ENCODE data around the gene KNSTRN.

Gene KNSTRN

DNA sequence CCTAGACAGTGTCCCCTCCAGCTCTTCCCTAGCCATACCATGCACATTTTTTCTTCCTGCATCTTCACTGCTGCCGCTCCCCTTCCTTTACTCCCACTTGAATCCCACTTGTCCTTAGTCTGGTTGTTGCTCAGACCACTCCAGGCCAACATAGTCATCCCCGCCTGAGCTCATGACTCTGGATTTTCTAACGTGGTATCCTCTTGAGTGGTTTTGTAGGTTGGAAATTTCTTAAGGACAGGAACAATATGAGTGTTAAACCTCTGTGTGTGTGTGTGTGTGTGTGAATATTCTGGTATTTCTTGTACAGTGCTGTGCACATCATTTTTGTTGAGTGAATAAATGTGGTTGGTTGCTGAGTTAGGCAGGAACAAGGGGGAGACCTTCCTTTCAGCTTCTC, 61.3 kb downstream of the KNSTRN start:
- TF ChIP-seq CTCF (IDR thresholded peaks at IDR 0.05; ENCODE audit: borderline replicate concordance, extremely low read depth, low read length, poor library complexity, severe bottlenecking) (no peak), EZH2 (IDR thresholded peaks at IDR 0.05; ENCODE audit: borderline replicate concordance, low read depth, low read length, severe bottlenecking) (no peak)
- H3K36me3 ChIP-seq (ENCODE audit: insufficient read depth, low read length): no peaks in the 10 kb centered on the region
- peaks cover 54% of the 10 kb centered on the region for H4K20me1 ChIP-seq (ENCODE audit: insufficient read depth, low read length)
- no peak for DNase-seq
- no peak overlapping the region for H2AFZ ChIP-seq (ENCODE audit: low read depth, low read length)
- no peak overlapping the region for H3K27ac ChIP-seq (ENCODE audit: low read length)
- peaks cover 74% of the 10 kb centered on the region for H3K79me2 ChIP-seq (ENCODE audit: insufficient read depth, low read length)
- H3K27me3 ChIP-seq (ENCODE audit: insufficient read depth, low read length, poor library complexity): peaks cover 14% of the 10 kb centered on the region
- ATAC-seq (ENCODE audit: insufficient read depth, low read depth): no peak
- H3K9ac ChIP-seq (ENCODE audit: low read depth, low read length): no peak overlapping the region
- H3K9me3 ChIP-seq (ENCODE audit: insufficient read depth, low read length, severe bottlenecking): no peaks in the 10 kb centered on the region
- peaks cover 38% of the 10 kb centered on the region for H3K4me1 ChIP-seq (ENCODE audit: insufficient read depth, low read length)
- no peak overlapping the region for H3K4me3 ChIP-seq (ENCODE audit: low read depth in 1 of 2, low read length in 2 of 2)
- peak overlapping the region; percentile 82; the same call in 1 of the 2 replicates for H3K4me2 ChIP-seq (ENCODE audit: insufficient read depth, low read length)

Data from DND-41 (cell line).